GM04503 (cell line): ENCODE results near the gene MPP7.

Experiments used
- DNase-seq: peaks from one replicate; pipeline ENCODE4 v3.0.0-alpha.2; 2012; ENCODE audit warnings: low read depth

MPP7 gene

GRCh38 chr10:28269842-28270456 lies 32.9 kb downstream of the MPP7 start:
- DNase-seq, result no peak

- no peak for DNase-seq
These were observed 36.2 kb downstream of the MPP7 start for GRCh38 chr10:28266449-28267224.

GRCh38 chr10:28263136-28263857 lies 39.6 kb downstream of the MPP7 start:
- no peak for DNase-seq

- DNase-seq, result no peak
These were observed 46.1 kb downstream of the MPP7 start for GRCh38 chr10:28256776-28257175.

GRCh38 chr10:28254290-28254985 lies 48.4 kb downstream of the MPP7 start:
- no peak for DNase-seq

- no peak for DNase-seq
These were observed 49.6 kb downstream of the MPP7 start for GRCh38 chr10:28253169-28253785.
